Glutamatergic neuron (in vitro differentiated cells): ENCODE results near the gene SLC22A8. TPM values are rescaled to one million over a fixed set of nuclear protein-coding genes. Genes with fewer than 3 reads are reported as not detected.
"Not testable (repeated sequence)": the region's sequence is repeated elsewhere in the genome, so short reads cannot be mapped to it uniquely, and the experiment has no call there.

ENCODE experiments used
- DNase-seq: peaks from one replicate; pipeline ENCODE4 v3.0.0; 2022
- H3K27ac Mint-ChIP-seq: one replicate; pipeline ENCODE4 v1.8.0; 2020; ENCODE audit warnings: mild to moderate bottlenecking, mixed read lengths, inconsistent platforms; ENCODE audit not compliant: unreplicated experiment
- H3K27me3 Mint-ChIP-seq: one replicate; pipeline ENCODE4 v1.8.0; 2020; ENCODE audit warnings: mild to moderate bottlenecking, moderate library complexity, mixed read lengths, inconsistent platforms; ENCODE audit not compliant: unreplicated experiment
- H3K36me3 Mint-ChIP-seq: one replicate; pipeline ENCODE4 v1.8.0; 2020; ENCODE audit warnings: mild to moderate bottlenecking, mixed read lengths, inconsistent platforms; ENCODE audit not compliant: unreplicated experiment
- H3K4me1 Mint-ChIP-seq: one replicate; pipeline ENCODE4 v1.8.0; 2020; ENCODE audit warnings: mild to moderate bottlenecking, low read depth, mixed read lengths, inconsistent platforms; ENCODE audit not compliant: unreplicated experiment
- H3K4me3 Mint-ChIP-seq: one replicate; pipeline ENCODE4 v1.8.0; 2020; ENCODE audit warnings: mild to moderate bottlenecking, mixed read lengths, inconsistent platforms; ENCODE audit not compliant: unreplicated experiment
- H3K9me3 Mint-ChIP-seq: one replicate; pipeline ENCODE4 v1.8.0; 2020; ENCODE audit warnings: mild to moderate bottlenecking, moderate library complexity, mixed read lengths, inconsistent platforms; ENCODE audit not compliant: unreplicated experiment
- CTCF ChIP-seq: fragments of 200-600 bp; sonication (generic); IDR thresholded peaks from one replicate; pipeline ENCODE4 v1.5.0; 2021; ENCODE audit not compliant: partially characterized antibody, unreplicated experiment
- total RNA-seq: library from RNA; stranded (reverse); fragmentation: NEBNext Ultra II Directional; extraction: Animal tissue kit (Norgen Biotek cat#: 25700); gene quantifications from one replicate; pipeline ENCODE4 v1.2.1, GENCODE V29; 2021; ENCODE audit not compliant: unreplicated experiment

The SLC22A8 gene
- total RNA-seq, 1 donor from 2014 or later: not detected

DNA sequence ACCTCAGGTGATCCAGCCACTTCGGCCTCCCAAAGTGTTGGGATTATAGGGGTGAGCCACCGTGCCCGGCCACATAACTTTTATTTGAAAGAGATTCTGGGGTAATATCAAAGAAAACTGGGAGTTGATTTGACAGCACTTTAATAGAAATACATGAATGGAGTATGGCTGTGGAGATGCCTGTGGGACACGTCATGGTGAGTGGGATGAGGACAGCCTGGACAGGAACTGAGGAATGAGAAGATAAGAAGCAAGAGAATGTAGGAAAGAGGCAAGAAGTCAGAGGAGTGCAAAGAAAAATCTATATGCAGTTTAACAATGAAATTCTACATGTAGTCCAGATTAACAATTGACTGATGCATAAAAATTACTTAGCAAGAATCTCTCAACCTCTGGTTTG is 61.8 kb downstream of the SLC22A8 start:
- Mint-ChIP-seq H3K4me3 (no peak overlapping the region), H3K4me1 (no peaks in the 10 kb centered on the region), H3K36me3 (no peaks in the 10 kb centered on the region), H3K9me3 (peaks cover 1% of the 10 kb centered on the region), H3K27me3 (no peaks in the 10 kb centered on the region), H3K27ac (no peak overlapping the region)
- no peak for DNase-seq
- TF ChIP-seq CTCF: no peak

- peaks cover 5% of the 10 kb centered on the region for H3K36me3 Mint-ChIP-seq
- H3K9me3 Mint-ChIP-seq: peaks cover 1% of the 10 kb centered on the region
- no peak for DNase-seq
- no peak overlapping the region for H3K4me3 Mint-ChIP-seq
- H3K27ac Mint-ChIP-seq: no peak overlapping the region
- H3K4me1 Mint-ChIP-seq: no peaks in the 10 kb centered on the region
- no peak for TF ChIP-seq CTCF
- H3K27me3 Mint-ChIP-seq: no peaks in the 10 kb centered on the region
These were observed 66.8 kb downstream of the SLC22A8 start for GRCh38 chr11:62948765-62949320.

GRCh38 chr11:62945538-62945937 is 70.1 kb downstream of the SLC22A8 start:
- H3K36me3 Mint-ChIP-seq, DNase-seq, H3K4me3 Mint-ChIP-seq, H3K27me3 Mint-ChIP-seq, H3K4me1 Mint-ChIP-seq, H3K27ac Mint-ChIP-seq, H3K9me3 Mint-ChIP-seq: not testable (repeated sequence)

Other genes starting within 250 kb of the SLC22A8 start
- 39.4 TPM for gene TAF6L, start 244.4 kb downstream of the SLC22A8 start, total RNA-seq
- 28.2 TPM for gene TMEM179B, start 228.4 kb downstream of the SLC22A8 start, total RNA-seq
- gene TMEM223, start 223.8 kb downstream of the SLC22A8 start, total RNA-seq: 17.4 TPM
- 104 TPM for gene NXF1, start 210.4 kb downstream of the SLC22A8 start, total RNA-seq
- 40.7 TPM for gene STX5, start 183.8 kb downstream of the SLC22A8 start, total RNA-seq
- 1.0 TPM for gene TEX54, start 183.0 kb downstream of the SLC22A8 start, total RNA-seq
- 69.0 TPM for gene WDR74, start 176.3 kb downstream of the SLC22A8 start, total RNA-seq
- gene SLC3A2, start 134.9 kb downstream of the SLC22A8 start, total RNA-seq: 221 TPM
- gene CHRM1, start 94.5 kb downstream of the SLC22A8 start, total RNA-seq: not detected
- gene SLC22A6, start 30.9 kb downstream of the SLC22A8 start, total RNA-seq: not detected
- not detected for gene SLC22A24, start 128.4 kb upstream of the SLC22A8 start, total RNA-seq
- gene SLC22A25, start 227.8 kb upstream of the SLC22A8 start, total RNA-seq: not detected